Activated T-cell treated with anti-CD3 and anti-CD28 coated beads for 4 hours (primary cell): Measurements from ENCODE around the gene RCE1.
A peak's percentile ranks its signal among the peaks of the same experiment; 100 is the strongest.

Experiments used
- DNase-seq: peaks from one replicate; pipeline ENCODE4 v3.0.0-alpha.2; 2020

RCE1 gene

GRCh38 chr11:66870616-66871520, 27.6 kb downstream of the RCE1 start:
- DNase-seq, result no peak

GRCh38 chr11:66871521-66871901, 28.3 kb downstream of the RCE1 start:
- no peak for DNase-seq

GRCh38 chr11:66874232-66874631, 31.0 kb downstream of the RCE1 start:
- DNase-seq, result no peak

GRCh38 chr11:66875378-66875777, 32.1 kb downstream of the RCE1 start:
- DNase-seq, result no peak

- no peak for DNase-seq
Observed at GRCh38 chr11:66877588-66878385, 34.5 kb downstream of the RCE1 start.

- DNase-seq, result no peak
Observed at GRCh38 chr11:66878474-66878873, 35.2 kb downstream of the RCE1 start.

- DNase-seq, result no peak
Observed at GRCh38 chr11:66879000-66879399, 35.8 kb downstream of the RCE1 start.

- DNase-seq, result no peak
Observed at GRCh38 chr11:66879583-66879982, 36.3 kb downstream of the RCE1 start.

- DNase-seq, result no peak
Observed at GRCh38 chr11:66879999-66880398, 36.8 kb downstream of the RCE1 start.

GRCh38 chr11:66880496-66881450, 37.5 kb downstream of the RCE1 start:
- no peak for DNase-seq

GRCh38 chr11:66881451-66881835, 38.2 kb downstream of the RCE1 start:
- no peak for DNase-seq

- DNase-seq, result no peak
Observed at GRCh38 chr11:66881927-66882452, 38.7 kb downstream of the RCE1 start.

- no peak for DNase-seq
Observed at GRCh38 chr11:66882561-66883015, 39.3 kb downstream of the RCE1 start.

GRCh38 chr11:66883016-66883965, 40.0 kb downstream of the RCE1 start:
- peak; percentile 50 for DNase-seq

GRCh38 chr11:66884443-66884842, 41.2 kb downstream of the RCE1 start:
- no peak for DNase-seq

- no peak for DNase-seq
Observed at GRCh38 chr11:66885469-66885868, 42.2 kb downstream of the RCE1 start.

GRCh38 chr11:66885950-66886440, 42.8 kb downstream of the RCE1 start:
- no peak for DNase-seq

- DNase-seq, result no peak
Observed at GRCh38 chr11:66886671-66887221, 43.5 kb downstream of the RCE1 start.

- no peak for DNase-seq
Observed at GRCh38 chr11:66887526-66887925, 44.3 kb downstream of the RCE1 start.

- DNase-seq, result no peak
Observed at GRCh38 chr11:66888282-66888681, 45.0 kb downstream of the RCE1 start.

- no peak for DNase-seq
Observed at GRCh38 chr11:66889960-66890359, 46.7 kb downstream of the RCE1 start.
